Brain microvascular endothelial cell (primary cell): ENCODE results near the gene PLEKHA6.

Experiments
- DNase-seq: peaks from one replicate; pipeline ENCODE4 v3.0.0-alpha.2; 2020
- H3K27ac ChIP-seq: fragments of 250-450 bp; sonication (Bioruptor Pico); 2 replicates; pipeline ENCODE4 v1.5.1; 2020; ENCODE audit warnings: mild to moderate bottlenecking, moderate library complexity
- H3K27me3 ChIP-seq: fragments of 250-450 bp; sonication (Bioruptor Pico); replicated peaks from 2 replicates; pipeline ENCODE4 v1.5.1; 2020; ENCODE audit warnings: mild to moderate bottlenecking
- H3K36me3 ChIP-seq: fragments of 250-450 bp; sonication (Bioruptor Pico); replicated peaks from 2 replicates; pipeline ENCODE4 v1.5.1; 2020; ENCODE audit warnings: mild to moderate bottlenecking
- H3K4me3 ChIP-seq: 2 replicates; pipeline ENCODE4 v1.5.1; 2011; ENCODE audit warnings: low read depth, mild to moderate bottlenecking, control low read depth, low read length, moderate library complexity
- CTCF ChIP-seq: IDR thresholded peaks from 2 replicates; pipeline ENCODE4 v1.5.1; 2011; ENCODE audit warnings: low read depth, mild to moderate bottlenecking, moderate library complexity, low read length, control low read depth, inconsistent platforms; ENCODE audit errors: missing control alignments
- in situ Hi-C: cut with HindIII; loops from 2 replicates; pipeline ENCODE4 v1.10.0; 2017; ENCODE audit warnings: low sequenced_read_pairs, low pct_ligation_motif_present

The PLEKHA6 gene

GRCh38 chr1:204263254-204263910 lies 96.3 kb downstream of the PLEKHA6 start:
- H3K36me3 ChIP-seq, result no peaks in the 10 kb centered on the region

DNA sequence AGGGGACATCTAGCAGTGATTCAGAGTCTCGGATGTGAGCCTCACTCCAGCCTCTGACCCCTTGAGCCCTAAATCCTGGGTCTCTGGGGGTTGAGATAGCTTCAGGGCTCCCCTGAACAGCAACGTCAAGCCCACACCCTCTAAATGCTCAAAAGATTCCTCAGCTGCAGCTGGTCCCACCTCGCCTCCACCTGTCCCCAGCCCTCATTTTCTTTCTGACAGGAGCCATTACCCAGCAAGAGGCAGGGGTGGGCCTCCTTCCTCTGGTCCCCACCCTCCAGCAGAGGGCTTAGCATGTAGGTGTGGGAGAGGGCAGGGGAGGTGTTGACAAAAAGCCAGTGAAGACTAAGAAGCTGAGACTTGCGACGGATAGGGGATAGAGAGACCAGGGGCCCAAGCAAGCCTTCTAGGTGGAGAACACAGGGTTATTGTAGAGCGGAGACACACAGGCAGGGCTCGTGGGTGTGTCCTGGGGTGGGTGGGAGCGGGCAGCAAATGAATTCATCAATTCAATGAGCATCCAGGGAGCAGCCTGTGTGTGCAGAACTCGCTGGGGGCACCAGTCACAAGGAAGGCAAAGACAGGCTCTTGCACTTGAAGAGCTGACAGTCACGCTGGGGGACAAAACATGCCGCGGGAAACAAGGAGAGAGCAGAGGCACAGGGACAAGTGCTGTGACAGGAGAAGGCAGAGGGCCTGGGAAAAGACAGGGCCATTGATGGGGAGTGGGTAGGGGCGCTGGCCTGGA lies 97.0 kb downstream of the PLEKHA6 start:
- Histone ChIP-seq H3K27me3 (peaks cover 15% of the 10 kb centered on the region), H3K36me3 (no peaks in the 10 kb centered on the region), H3K27ac (no peak overlapping the region), H3K4me3 (no peak overlapping the region)
- DNase-seq, result no peak
- in situ Hi-C loops, result no loop called here
- TF ChIP-seq CTCF, result no peak

More at GRCh38 chr1:204263254-204263910, 96.3 kb downstream of the PLEKHA6 start:
- Histone ChIP-seq H3K27me3 (peaks cover 15% of the 10 kb centered on the region), H3K4me3 (no peak overlapping the region), H3K27ac (no peak overlapping the region)
- TF ChIP-seq CTCF, result no peak
- no peak for DNase-seq
- in situ Hi-C loops, result no loop called here

DNA sequence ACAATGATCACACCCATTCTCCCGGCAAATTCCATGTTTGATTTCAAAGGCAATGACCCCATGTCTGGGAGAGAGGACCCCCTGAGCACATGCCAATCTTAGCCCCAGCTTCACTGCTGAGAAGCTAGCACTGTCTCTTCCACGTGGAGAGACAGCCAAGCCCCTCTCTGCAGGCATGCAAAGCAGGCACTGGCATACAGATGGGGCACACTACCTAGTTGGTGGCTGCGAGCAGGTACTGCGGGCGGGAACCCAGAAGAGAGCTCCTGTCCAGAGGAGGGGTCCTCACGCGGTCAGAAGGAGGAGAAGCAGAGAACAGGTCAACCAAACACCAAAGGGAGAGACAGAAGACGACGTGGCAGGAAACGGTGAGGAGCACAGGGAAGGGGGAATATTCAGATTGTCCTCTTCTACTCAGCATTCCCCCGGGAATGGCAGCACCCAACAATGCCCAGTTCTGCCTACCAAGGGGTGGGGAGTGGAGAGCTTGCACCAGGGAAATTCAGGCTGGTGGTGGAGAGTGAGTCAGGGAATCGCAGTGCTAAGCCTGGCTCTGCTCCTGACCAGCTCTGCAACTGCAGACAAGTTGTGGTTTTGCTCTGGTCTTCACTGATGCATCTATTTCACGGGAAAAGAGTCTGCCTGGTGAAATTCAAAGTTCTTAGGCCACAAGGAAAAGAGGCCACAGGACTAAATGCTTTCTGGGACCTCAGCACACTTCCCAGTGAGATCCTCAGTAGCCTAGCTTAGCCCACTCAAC lies 97.8 kb downstream of the PLEKHA6 start:
- H3K27ac ChIP-seq, result no peak overlapping the region
- H3K4me3 ChIP-seq, result no peak overlapping the region
- peaks cover 15% of the 10 kb centered on the region for H3K27me3 ChIP-seq
- no peaks in the 10 kb centered on the region for H3K36me3 ChIP-seq
- no peak for DNase-seq
- in situ Hi-C loops, result no loop called here
- TF ChIP-seq CTCF, result no peak

- no peak overlapping the region for H3K27ac ChIP-seq
- in situ Hi-C loops, result no loop called here
- no peaks in the 10 kb centered on the region for H3K36me3 ChIP-seq
- no peak for DNase-seq
- H3K4me3 ChIP-seq, result no peak overlapping the region
- H3K27me3 ChIP-seq, result peaks cover 15% of the 10 kb centered on the region
- TF ChIP-seq CTCF, result no peak
These were observed 98.5 kb downstream of the PLEKHA6 start for GRCh38 chr1:204261266-204261665.

- H3K27me3 ChIP-seq, result peaks cover 15% of the 10 kb centered on the region
- in situ Hi-C loops, result no loop called here
- no peak overlapping the region for H3K27ac ChIP-seq
- H3K4me3 ChIP-seq, result no peak overlapping the region
- DNase-seq, result no peak
- no peak for TF ChIP-seq CTCF
- no peaks in the 10 kb centered on the region for H3K36me3 ChIP-seq
These were observed 99.0 kb downstream of the PLEKHA6 start for GRCh38 chr1:204260601-204261197.
